ENCODE data around the gene OR11A1.

DNA sequence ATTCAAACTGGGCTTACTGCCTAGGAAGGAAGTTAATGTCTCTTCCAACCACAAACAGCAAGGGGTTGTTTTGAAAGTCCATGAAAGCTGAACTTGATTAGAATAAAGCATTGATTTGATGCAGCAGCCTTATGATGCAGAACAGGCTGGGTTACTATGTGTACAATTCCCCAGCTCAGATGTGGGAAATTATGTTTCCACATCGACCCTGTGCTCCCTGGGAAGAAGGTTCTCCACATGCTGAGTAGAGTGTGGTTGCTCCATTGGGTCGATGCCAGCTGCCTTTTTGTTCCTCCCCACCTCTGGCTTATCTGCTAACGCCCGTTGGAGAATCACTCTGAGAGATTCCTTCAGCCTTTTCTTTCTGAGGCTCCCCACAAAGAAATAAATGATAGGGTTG, 29.7 kb upstream of the OR11A1 start:
- TF ChIP-seq, protein P1, sequence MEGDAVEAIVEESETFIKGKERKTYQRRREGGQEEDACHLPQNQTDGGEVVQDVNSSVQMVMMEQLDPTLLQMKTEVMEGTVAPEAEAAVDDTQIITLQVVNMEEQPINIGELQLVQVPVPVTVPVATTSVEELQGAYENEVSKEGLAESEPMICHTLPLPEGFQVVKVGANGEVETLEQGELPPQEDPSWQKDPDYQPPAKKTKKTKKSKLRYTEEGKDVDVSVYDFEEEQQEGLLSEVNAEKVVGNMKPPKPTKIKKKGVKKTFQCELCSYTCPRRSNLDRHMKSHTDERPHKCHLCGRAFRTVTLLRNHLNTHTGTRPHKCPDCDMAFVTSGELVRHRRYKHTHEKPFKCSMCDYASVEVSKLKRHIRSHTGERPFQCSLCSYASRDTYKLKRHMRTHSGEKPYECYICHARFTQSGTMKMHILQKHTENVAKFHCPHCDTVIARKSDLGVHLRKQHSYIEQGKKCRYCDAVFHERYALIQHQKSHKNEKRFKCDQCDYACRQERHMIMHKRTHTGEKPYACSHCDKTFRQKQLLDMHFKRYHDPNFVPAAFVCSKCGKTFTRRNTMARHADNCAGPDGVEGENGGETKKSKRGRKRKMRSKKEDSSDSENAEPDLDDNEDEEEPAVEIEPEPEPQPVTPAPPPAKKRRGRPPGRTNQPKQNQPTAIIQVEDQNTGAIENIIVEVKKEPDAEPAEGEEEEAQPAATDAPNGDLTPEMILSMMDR (IDR thresholded peaks at IDR 0.05; ENCODE audit: insufficient read depth, low read depth, low read length): no peak
- TF ChIP-seq EZH2 (IDR thresholded peaks at IDR 0.05; ENCODE audit: insufficient read depth, low read length): no peak

Measured in astrocyte (in vitro differentiated cells and primary cell).